ENCODE data around the gene LANCL3.

DNA sequence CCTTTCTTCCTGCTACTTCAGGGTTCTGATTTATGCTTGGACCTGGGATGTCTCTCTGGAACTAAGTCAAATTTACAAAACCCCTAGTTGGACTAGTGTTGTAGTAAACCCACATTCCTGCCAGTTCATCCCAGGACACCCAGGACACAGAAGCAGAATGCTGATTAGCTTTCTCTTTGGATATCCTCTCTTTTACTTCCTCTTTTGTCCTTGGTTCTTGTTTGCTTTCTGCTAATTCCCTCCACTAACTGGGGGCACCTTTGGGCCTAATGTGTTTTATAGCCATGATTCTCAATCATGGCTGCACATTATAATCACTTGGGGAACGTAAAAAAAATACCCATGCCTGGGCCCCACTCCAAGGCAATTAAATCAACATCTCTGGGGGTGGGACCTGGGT lies 42.5 kb downstream of the LANCL3 start:
- TF ChIP-seq POLR2AphosphoS5 (IDR thresholded peaks at IDR 0.05), result no peak
- TF ChIP-seq CTCF (IDR thresholded peaks at IDR 0.05), result no peak
- no peak for TF ChIP-seq POLR2A (IDR thresholded peaks at IDR 0.05)
- TF ChIP-seq EP300 (IDR thresholded peaks at IDR 0.05), result no peak
